Stimulated activated naive B cell treated with anti-CD40 and anti-IgM and Interleukin-4, amounts not matched to agents 10 μg/mL and 1 μg/mL and 100 μg/mL, for 72 hours (primary cell): ENCODE results near the gene DZIP3.
"Not testable (repeated sequence)": the region's sequence is repeated elsewhere in the genome, so short reads cannot be mapped to it uniquely, and the experiment has no call there.

Experiments
- ATAC-seq, 2 donors: fragments of 150-1000 bp; cut with Tn5 transposase; replicated peaks; 2 replicates each; pipeline ENCODE4 v1.10.0; 2021; ENCODE audit warnings: moderate library complexity in 1 of 2
- DNase-seq: peaks from one replicate; pipeline ENCODE4 v3.0.0; 2021
- H3K27ac Mint-ChIP-seq: one replicate; pipeline ENCODE4 v1.8.0; 2022; ENCODE audit warnings: mild to moderate bottlenecking, mixed read lengths
- H3K27me3 Mint-ChIP-seq, 2 donors: one replicate each; pipeline ENCODE4 v1.8.0; 2022; ENCODE audit warnings: mixed read lengths in 2 of 2
- H3K36me3 Mint-ChIP-seq, 2 donors: one replicate each; pipeline ENCODE4 v1.8.0; 2022; ENCODE audit warnings: mixed read lengths in 2 of 2, mild to moderate bottlenecking in 1 of 2
- H3K4me1 Mint-ChIP-seq, 2 donors: one replicate each; pipeline ENCODE4 v1.8.0; 2022; ENCODE audit warnings: mixed read lengths in 2 of 2, mild to moderate bottlenecking in 1 of 2
- H3K4me3 Mint-ChIP-seq, 2 donors: one replicate each; pipeline ENCODE4 v1.8.0; 2022; ENCODE audit warnings: mild to moderate bottlenecking in 2 of 2, mixed read lengths in 2 of 2, moderate library complexity in 1 of 2
- H3K9me3 Mint-ChIP-seq, 2 donors: one replicate each; pipeline ENCODE4 v1.8.0; 2022; ENCODE audit warnings: mixed read lengths in 2 of 2, mild to moderate bottlenecking in 1 of 2

Gene DZIP3

GRCh38 chr3:108610651-108611050 is 21.1 kb downstream of the DZIP3 start:
- no peak overlapping the region for H3K27ac Mint-ChIP-seq
- DNase-seq (no peak), ATAC-seq (no peak)
- peaks cover 0 to 12% of the 10 kb centered on the region in 2 donors for H3K4me1 Mint-ChIP-seq
- H3K9me3 Mint-ChIP-seq, result no peaks in the 10 kb centered on the region
- H3K4me3 Mint-ChIP-seq, result no peak overlapping the region
- H3K27me3 Mint-ChIP-seq, result no peaks in the 10 kb centered on the region
- peaks cover 10 to 25% of the 10 kb centered on the region in 2 donors for H3K36me3 Mint-ChIP-seq

DNA sequence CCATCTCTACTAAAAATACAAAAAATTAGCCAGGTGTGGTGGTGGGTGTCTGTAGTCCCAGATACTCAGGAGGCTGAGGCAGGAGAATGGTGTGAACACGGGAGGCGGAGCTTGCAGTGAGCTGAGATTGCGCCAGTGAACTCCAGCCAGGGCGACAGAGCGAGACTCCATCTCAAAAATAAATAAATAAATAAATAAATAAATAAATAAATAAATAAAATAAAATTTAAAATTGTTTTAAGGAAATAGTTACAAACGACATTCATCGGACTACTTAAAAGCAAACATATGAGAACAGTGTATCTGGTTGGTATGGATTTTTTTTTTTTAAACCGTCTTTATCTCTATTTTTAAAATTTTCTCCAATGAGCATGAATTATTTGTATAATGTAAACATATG is 26.6 kb downstream of the DZIP3 start:
- not testable (repeated sequence) for H3K9me3 Mint-ChIP-seq, H3K27me3 Mint-ChIP-seq, H3K27ac Mint-ChIP-seq, ATAC-seq, H3K4me3 Mint-ChIP-seq, H3K4me1 Mint-ChIP-seq, DNase-seq
- peaks cover 9 to 28% of the 10 kb centered on the region in 2 donors for H3K36me3 Mint-ChIP-seq

DNA sequence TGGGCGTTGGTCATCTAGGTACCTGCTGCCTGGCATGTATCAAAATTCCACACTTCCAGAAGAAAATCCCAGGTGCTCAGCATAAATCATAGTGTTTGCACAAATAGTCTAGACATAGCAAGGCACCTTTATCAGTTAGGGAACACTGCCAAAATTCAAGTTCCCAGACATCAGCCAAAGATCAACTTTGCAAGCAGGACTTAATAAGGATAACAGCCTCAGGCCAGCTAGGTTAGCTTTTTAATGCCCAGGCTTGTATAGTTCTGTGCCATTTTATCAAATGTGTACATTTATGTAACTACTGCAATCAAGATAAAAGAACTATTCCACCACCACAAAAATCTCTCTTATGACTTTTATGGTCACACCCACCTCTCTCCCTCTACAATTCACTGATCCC is 30.7 kb downstream of the DZIP3 start:
- no peak overlapping the region for H3K27ac Mint-ChIP-seq
- ATAC-seq (no peak), DNase-seq (no peak)
- H3K36me3 Mint-ChIP-seq, result peaks cover 17 to 45% of the 10 kb centered on the region in 2 donors
- no peak overlapping the region for H3K4me3 Mint-ChIP-seq
- no peaks in the 10 kb centered on the region for H3K27me3 Mint-ChIP-seq
- peaks cover 0 to 4% of the 10 kb centered on the region in 2 donors for H3K9me3 Mint-ChIP-seq
- H3K4me1 Mint-ChIP-seq, result no peaks in the 10 kb centered on the region

DNA sequence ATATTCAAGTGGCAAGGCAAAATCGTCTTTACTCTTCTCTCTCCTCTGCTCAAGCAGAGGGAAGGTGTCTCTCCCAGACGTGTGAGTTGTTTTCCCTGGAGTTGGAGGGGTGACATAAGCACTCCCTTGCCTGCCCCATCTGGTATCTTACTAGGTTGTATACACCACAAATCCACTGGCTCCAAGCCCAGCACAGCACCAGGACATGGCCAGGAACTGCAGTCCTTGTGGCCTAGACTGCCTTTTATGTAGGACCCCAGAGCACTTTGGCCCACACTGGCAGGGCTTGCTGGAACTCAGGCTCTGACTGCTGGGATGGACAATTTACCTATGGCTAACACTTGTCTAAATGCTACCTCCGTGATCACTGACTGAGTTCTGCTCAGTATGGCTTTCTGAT is 34.0 kb downstream of the DZIP3 start:
- DNase-seq (no peak), ATAC-seq (no peak)
- Mint-ChIP-seq H3K27ac (no peak overlapping the region), H3K27me3 (no peaks in the 10 kb centered on the region), H3K9me3 (peaks cover 0 to 4% of the 10 kb centered on the region in 2 donors), H3K36me3 (peaks cover 19 to 39% of the 10 kb centered on the region in 2 donors), H3K4me1 (no peaks in the 10 kb centered on the region), H3K4me3 (no peak overlapping the region)

GRCh38 chr3:108629974-108630373 is 40.5 kb downstream of the DZIP3 start:
- DNase-seq (no peak), ATAC-seq (no peak)
- H3K4me3 Mint-ChIP-seq, result no peak overlapping the region
- H3K27ac Mint-ChIP-seq, result no peak overlapping the region
- H3K36me3 Mint-ChIP-seq, result peaks cover 16 to 19% of the 10 kb centered on the region in 2 donors
- peaks cover 3 to 6% of the 10 kb centered on the region in 2 donors for H3K4me1 Mint-ChIP-seq
- H3K27me3 Mint-ChIP-seq, result no peaks in the 10 kb centered on the region
- H3K9me3 Mint-ChIP-seq, result no peaks in the 10 kb centered on the region

GRCh38 chr3:108642526-108642925 is 53.0 kb downstream of the DZIP3 start:
- H3K27me3 Mint-ChIP-seq, result no peaks in the 10 kb centered on the region
- no peak overlapping the region for H3K27ac Mint-ChIP-seq

GRCh38 chr3:108645364-108645763 is 55.8 kb downstream of the DZIP3 start:
- H3K4me1 Mint-ChIP-seq, result no peaks in the 10 kb centered on the region
- H3K27me3 Mint-ChIP-seq, result no peaks in the 10 kb centered on the region
- ATAC-seq, result no peak
- H3K36me3 Mint-ChIP-seq, result peaks cover 7 to 29% of the 10 kb centered on the region in 2 donors
- H3K9me3 Mint-ChIP-seq, result no peaks in the 10 kb centered on the region
- H3K4me3 Mint-ChIP-seq, result no peak overlapping the region
- no peak overlapping the region for H3K27ac Mint-ChIP-seq
- DNase-seq, result no peak

More at GRCh38 chr3:108642526-108642925, 53.0 kb downstream of the DZIP3 start:
- Mint-ChIP-seq H3K4me1 (no peaks in the 10 kb centered on the region), H3K4me3 (no peak overlapping the region), H3K36me3 (peaks cover 11 to 29% of the 10 kb centered on the region in 2 donors), H3K9me3 (no peaks in the 10 kb centered on the region)
- DNase-seq, result no peak
- no peak for ATAC-seq

- H3K9me3 Mint-ChIP-seq, H3K4me1 Mint-ChIP-seq, H3K27me3 Mint-ChIP-seq, DNase-seq, H3K27ac Mint-ChIP-seq, H3K4me3 Mint-ChIP-seq, ATAC-seq: not testable (repeated sequence)
- H3K36me3 Mint-ChIP-seq, result peaks cover 18 to 27% of the 10 kb centered on the region in 2 donors
Measured at GRCh38 chr3:108655664-108656063, 66.1 kb downstream of the DZIP3 start.

DNA sequence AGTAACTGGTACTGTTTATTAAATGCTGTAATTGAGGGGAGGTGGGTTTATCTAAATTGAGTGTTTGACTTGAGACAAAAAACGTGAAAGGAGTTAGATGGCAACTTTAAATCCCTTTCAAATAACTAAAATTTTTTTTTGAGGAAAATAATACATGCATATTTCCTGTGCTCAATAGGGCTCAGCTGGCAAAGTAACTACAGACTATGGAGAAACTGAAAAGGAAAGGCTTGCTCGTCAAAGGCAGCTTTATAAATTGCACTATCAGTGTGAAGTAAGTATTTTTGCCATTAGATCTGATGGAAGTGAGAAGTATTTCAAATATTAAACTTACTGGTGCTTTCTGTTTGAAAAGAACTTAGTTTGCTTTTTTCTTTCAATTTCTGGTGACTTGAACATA is 72.2 kb downstream of the DZIP3 start:
- H3K27me3 Mint-ChIP-seq, result no peaks in the 10 kb centered on the region
- H3K4me1 Mint-ChIP-seq, result peaks cover 2% of the 10 kb centered on the region in 2 donors
- H3K4me3 Mint-ChIP-seq, result no peak overlapping the region
- ATAC-seq (no peak), DNase-seq (no peak)
- peaks cover 0 to under 1% of the 10 kb centered on the region in 2 donors for H3K9me3 Mint-ChIP-seq
- H3K27ac Mint-ChIP-seq, result no peak overlapping the region
- peaks cover 17% of the 10 kb centered on the region in 2 donors for H3K36me3 Mint-ChIP-seq

DNA sequence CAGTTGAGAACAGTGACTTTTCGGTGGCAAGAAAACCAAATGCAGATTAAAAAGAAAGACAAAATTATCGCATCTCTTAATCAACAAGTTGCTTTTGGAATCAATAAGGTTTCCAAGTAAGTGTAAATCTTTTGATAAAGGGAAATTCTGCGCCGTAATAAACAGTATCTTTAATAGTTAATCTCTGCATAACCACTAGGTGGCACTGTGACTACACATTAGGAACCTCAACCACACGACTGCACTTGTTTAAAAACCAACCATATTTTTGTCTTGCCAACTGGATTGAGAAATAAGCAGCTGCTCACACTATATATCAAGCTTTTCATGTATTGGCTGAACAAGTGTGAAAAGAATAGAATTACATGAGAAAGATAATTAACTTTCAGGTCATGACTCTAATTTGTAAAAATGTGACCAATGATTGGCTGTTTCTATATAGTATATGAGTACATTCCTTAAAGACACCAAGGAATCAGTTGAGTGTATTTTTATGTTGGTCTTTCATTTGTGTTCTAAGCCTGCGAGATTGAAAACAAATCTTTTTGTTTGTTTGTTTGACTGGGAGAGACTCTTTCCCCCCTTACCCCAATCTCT is 72.7 kb downstream of the DZIP3 start:
- Mint-ChIP-seq H3K9me3 (no peaks in the 10 kb centered on the region), H3K4me3 (no peak overlapping the region), H3K4me1 (peaks cover 2 to 6% of the 10 kb centered on the region in 2 donors), H3K36me3 (peaks cover 15 to 19% of the 10 kb centered on the region in 2 donors), H3K27ac (no peak overlapping the region), H3K27me3 (no peaks in the 10 kb centered on the region)
- no peak for DNase-seq
- peak; percentile 56 to 72 for ATAC-seq

DNA sequence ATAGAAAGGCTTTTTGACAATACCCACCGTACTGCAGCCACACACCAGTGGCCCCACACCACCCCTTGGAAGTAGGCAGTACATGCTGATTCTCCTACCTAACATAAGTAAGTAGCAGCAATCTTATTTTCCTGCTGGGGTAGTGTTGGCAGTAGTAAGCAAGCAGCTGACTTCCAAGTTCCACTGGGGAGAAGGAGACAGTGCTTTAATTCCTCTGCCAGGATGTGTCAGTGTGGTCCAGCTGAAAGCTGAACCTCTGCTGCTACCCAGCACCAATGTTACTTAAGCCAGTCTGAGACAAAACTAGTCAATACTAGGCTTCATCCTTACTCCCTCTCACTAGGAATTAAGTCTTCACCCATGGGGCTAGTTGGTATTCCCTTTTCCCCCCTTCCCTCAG is 74.7 kb downstream of the DZIP3 start:
- Mint-ChIP-seq H3K27me3 (no peaks in the 10 kb centered on the region), H3K27ac (no peak overlapping the region), H3K36me3 (peaks cover 15 to 19% of the 10 kb centered on the region in 2 donors), H3K4me1 (peaks cover 2 to 20% of the 10 kb centered on the region in 2 donors), H3K4me3 (no peak overlapping the region), H3K9me3 (no peaks in the 10 kb centered on the region)
- no peak for ATAC-seq
- no peak for DNase-seq

DNA sequence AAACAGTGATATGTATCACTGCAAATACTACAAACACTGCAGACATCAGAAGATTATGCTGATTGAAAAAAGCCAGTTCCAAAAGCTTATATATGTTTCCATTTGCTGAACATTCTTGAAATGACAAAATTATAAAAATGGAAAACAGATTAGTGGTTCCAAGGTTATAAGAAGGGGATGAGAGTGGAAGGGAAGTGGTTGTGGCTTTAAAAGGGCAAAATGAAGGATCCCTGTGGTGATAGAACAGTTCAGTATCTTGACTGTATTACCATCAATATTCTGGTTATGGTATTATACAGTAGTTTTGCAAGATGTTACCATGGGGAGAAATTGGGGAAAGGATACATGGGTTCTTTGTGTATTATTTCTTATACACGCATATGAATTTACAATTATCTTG is 77.8 kb downstream of the DZIP3 start:
- H3K4me3 Mint-ChIP-seq, result no peak overlapping the region
- H3K27me3 Mint-ChIP-seq, result no peaks in the 10 kb centered on the region
- DNase-seq, result no peak
- no peak overlapping the region for H3K27ac Mint-ChIP-seq
- H3K9me3 Mint-ChIP-seq, result no peaks in the 10 kb centered on the region
- peaks cover 7 to 27% of the 10 kb centered on the region in 2 donors for H3K4me1 Mint-ChIP-seq
- H3K36me3 Mint-ChIP-seq, result peaks cover 18 to 27% of the 10 kb centered on the region in 2 donors
- no peak for ATAC-seq

DNA sequence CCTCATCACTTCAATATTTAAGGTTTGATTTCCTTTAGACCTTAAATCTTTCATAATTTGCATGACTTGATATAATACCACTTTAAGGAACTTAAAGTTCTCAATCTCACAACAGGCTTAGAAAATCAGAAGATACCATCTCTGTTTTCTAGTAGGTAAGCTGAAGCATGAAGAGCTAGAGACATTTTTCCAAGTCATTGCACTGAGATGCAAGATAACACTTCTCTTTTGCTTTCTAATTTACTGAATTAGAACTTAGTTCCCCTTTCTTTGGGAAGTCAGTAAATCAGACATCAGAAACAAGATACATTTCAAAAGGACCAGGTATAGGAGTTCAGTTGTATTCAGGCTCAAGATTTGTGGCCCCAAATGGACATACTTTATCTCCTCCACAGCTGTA is 79.7 kb downstream of the DZIP3 start:
- peaks cover 16 to 26% of the 10 kb centered on the region in 2 donors for H3K36me3 Mint-ChIP-seq
- no peaks in the 10 kb centered on the region for H3K27me3 Mint-ChIP-seq
- no peaks in the 10 kb centered on the region for H3K9me3 Mint-ChIP-seq
- ATAC-seq (peak; percentile 86 to 89), DNase-seq (no peak)
- H3K27ac Mint-ChIP-seq, result peak overlapping the region; percentile 51
- no peak overlapping the region for H3K4me3 Mint-ChIP-seq
- H3K4me1 Mint-ChIP-seq, result peaks cover 7 to 27% of the 10 kb centered on the region in 2 donors

DNA sequence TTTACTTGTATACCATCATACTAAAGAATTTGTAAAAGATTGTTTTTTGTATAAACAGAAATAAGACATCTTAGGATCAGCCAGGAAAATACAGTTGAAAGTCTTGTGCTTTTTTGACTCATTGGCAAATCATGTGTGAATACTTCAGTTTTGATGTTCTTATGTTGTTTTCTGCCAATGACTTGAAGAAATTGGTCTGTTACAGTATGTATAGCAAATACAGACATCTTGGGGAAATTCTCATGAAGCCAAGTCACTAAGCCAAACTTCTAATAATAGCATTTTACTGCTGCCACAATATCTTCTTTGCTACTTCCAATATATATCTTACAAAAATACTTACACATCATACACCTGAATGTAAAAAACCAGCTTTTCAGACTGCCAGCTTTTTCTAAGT is 83.2 kb downstream of the DZIP3 start:
- no peak for DNase-seq
- Mint-ChIP-seq H3K27ac (no peak overlapping the region), H3K27me3 (no peaks in the 10 kb centered on the region), H3K36me3 (peaks cover 13 to 25% of the 10 kb centered on the region in 2 donors), H3K9me3 (no peaks in the 10 kb centered on the region), H3K4me1 (peaks cover 6 to 17% of the 10 kb centered on the region in 2 donors), H3K4me3 (no peak overlapping the region)
- ATAC-seq, result no peak

GRCh38 chr3:108673988-108674661 is 84.6 kb downstream of the DZIP3 start:
- no peak for ATAC-seq
- H3K36me3 Mint-ChIP-seq, result peaks cover 17 to 35% of the 10 kb centered on the region in 2 donors

More at GRCh38 chr3:108673988-108674661, 84.6 kb downstream of the DZIP3 start:
- Mint-ChIP-seq H3K27ac (no peak overlapping the region), H3K4me1 (peaks cover 6 to 9% of the 10 kb centered on the region in 2 donors), H3K27me3 (no peaks in the 10 kb centered on the region), H3K9me3 (no peaks in the 10 kb centered on the region), H3K4me3 (no peak overlapping the region)
- no peak for DNase-seq
